ENCODE data around the gene PLOD1. TPM values are rescaled to one million over a fixed set of nuclear protein-coding genes. Genes with fewer than 3 reads are reported as not detected.
"Not testable (repeated sequence)": the region's sequence is repeated elsewhere in the genome, so short reads cannot be mapped to it uniquely, and the experiment has no call there.

Gene PLOD1
- total RNA-seq, 1 donor from 2014 or later: 173 TPM

DNA sequence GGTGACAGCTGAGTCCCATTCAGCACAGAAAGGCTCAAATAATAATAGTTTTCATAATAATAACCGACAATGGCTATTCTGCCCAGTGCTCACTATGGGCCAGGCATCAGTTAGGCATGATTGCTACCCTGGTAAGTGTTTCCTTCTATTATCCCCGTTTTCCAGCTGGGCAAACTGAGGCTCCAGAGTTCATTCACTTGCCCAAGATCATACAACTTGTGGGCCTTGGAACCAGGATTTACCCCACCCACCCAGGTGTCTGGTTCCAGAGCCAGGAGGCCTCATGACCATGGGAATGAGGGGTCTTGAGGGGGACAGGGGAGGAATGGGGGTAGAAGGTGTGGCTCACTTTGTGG, 518 bp downstream of the PLOD1 start:
- Mint-ChIP-seq H3K4me3 (ENCODE audit: unreplicated experiment) (peak overlapping the region; percentile 85), H3K9me3 (ENCODE audit: unreplicated experiment) (no peaks in the 10 kb centered on the region), H3K4me1 (ENCODE audit: unreplicated experiment) (peaks cover 19% of the 10 kb centered on the region), H3K36me3 (ENCODE audit: low read depth, unreplicated experiment) (no peaks in the 10 kb centered on the region), H3K27ac (ENCODE audit: unreplicated experiment) (no peak overlapping the region), H3K27me3 (ENCODE audit: unreplicated experiment) (peaks cover 3% of the 10 kb centered on the region)
- no peak for DNase-seq (ENCODE audit: low spot score)
- TF ChIP-seq, protein P1, sequence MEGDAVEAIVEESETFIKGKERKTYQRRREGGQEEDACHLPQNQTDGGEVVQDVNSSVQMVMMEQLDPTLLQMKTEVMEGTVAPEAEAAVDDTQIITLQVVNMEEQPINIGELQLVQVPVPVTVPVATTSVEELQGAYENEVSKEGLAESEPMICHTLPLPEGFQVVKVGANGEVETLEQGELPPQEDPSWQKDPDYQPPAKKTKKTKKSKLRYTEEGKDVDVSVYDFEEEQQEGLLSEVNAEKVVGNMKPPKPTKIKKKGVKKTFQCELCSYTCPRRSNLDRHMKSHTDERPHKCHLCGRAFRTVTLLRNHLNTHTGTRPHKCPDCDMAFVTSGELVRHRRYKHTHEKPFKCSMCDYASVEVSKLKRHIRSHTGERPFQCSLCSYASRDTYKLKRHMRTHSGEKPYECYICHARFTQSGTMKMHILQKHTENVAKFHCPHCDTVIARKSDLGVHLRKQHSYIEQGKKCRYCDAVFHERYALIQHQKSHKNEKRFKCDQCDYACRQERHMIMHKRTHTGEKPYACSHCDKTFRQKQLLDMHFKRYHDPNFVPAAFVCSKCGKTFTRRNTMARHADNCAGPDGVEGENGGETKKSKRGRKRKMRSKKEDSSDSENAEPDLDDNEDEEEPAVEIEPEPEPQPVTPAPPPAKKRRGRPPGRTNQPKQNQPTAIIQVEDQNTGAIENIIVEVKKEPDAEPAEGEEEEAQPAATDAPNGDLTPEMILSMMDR (IDR thresholded peaks at IDR 0.05; ENCODE audit: unreplicated experiment): no peak

DNA sequence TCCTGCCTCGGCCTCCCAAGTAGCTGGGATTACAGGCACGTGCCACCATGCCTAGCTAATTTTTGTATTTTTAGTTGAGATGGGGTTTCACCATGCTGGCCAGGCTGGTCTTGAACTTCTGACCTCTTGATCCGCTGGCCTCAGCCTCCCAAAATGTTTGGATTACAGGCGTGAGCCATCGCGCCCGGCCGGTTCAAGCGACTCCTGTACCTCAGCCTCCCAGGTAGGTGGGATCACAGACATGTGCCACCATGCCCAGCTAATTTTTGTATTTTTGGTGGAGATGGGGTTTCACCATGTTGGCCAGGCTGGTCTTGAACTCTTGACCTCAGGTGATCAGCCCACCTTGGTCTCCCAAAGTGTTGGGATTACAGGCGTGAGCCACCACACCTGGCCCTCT, 1.2 kb downstream of the PLOD1 start:
- DNase-seq (ENCODE audit: low spot score); H3K27me3 Mint-ChIP-seq (ENCODE audit: unreplicated experiment); H3K27ac Mint-ChIP-seq (ENCODE audit: unreplicated experiment); H3K9me3 Mint-ChIP-seq (ENCODE audit: unreplicated experiment); H3K36me3 Mint-ChIP-seq (ENCODE audit: low read depth, unreplicated experiment); H3K4me3 Mint-ChIP-seq (ENCODE audit: unreplicated experiment): not testable (repeated sequence)
- peaks cover 16% of the 10 kb centered on the region for H3K4me1 Mint-ChIP-seq (ENCODE audit: unreplicated experiment)

DNA sequence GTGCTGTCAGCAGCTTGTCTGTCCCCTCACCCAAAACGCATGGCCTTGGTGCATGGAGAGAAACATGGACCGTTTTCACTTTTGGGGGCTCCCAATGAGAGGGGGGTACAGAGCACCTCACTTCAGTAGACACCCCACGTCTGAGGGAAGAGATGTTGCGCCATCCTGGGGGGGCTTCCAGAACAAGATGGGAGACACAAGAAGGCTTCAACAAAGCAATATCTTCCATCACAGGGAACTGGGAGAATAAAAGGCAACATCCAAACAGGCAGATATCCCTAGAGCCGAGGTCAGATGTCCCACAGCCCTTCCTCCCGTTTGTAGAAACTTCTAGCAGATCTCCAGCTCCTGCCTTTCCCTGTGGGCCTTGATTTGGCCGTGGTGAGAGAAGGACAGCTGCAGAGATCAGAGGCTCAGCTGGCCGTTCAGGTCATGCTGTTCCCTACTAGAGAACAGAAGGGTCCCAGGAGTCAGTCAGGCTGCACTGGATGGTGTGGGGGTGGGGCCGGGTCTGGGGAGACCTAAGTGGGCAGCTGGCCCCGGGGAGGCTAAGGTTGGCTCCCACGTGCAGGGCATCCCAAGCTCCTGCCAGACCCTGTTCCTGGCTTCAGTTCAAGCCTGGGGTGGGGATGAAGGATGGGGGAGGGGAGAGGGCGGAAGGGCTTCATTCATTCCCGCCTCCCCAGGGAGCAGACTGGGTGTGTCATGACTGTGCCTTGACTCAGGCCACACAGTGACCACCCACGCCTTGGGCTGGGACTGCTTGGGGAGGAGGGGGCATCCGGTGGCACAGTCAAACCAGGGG, 4.4 kb downstream of the PLOD1 start:
- Mint-ChIP-seq H3K27me3 (ENCODE audit: unreplicated experiment) (no peaks in the 10 kb centered on the region), H3K9me3 (ENCODE audit: unreplicated experiment) (no peaks in the 10 kb centered on the region), H3K36me3 (ENCODE audit: low read depth, unreplicated experiment) (no peaks in the 10 kb centered on the region), H3K27ac (ENCODE audit: unreplicated experiment) (no peak overlapping the region), H3K4me3 (ENCODE audit: unreplicated experiment) (no peak overlapping the region), H3K4me1 (ENCODE audit: unreplicated experiment) (peaks cover 11% of the 10 kb centered on the region)
- no peak for DNase-seq (ENCODE audit: low spot score)
- TF ChIP-seq, protein P1 (IDR thresholded peaks at IDR 0.05; ENCODE audit: unreplicated experiment): no peak

DNA sequence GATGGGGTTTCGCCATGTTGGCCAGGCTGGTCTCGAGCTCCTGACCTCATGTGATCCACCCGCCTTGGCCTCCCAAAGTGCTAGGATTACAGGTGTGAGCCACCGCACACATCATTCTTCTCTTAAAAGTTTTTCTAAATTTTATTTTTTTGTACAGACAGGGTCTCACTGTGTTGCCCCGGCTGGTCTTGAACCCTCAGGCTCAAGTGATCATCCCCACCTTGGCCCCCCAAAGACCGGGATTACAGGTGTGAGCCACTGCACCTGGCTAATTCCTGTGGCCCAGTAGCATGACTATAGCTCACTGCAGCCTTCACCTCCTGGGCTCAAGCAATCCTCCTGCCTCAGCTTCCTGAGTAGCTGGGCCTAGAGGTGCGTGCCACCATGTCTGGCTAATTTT, 5.3 kb downstream of the PLOD1 start:
- H3K36me3 Mint-ChIP-seq (ENCODE audit: low read depth, unreplicated experiment); H3K27me3 Mint-ChIP-seq (ENCODE audit: unreplicated experiment); H3K4me3 Mint-ChIP-seq (ENCODE audit: unreplicated experiment); H3K9me3 Mint-ChIP-seq (ENCODE audit: unreplicated experiment); H3K27ac Mint-ChIP-seq (ENCODE audit: unreplicated experiment); DNase-seq (ENCODE audit: low spot score): not testable (repeated sequence)
- H3K4me1 Mint-ChIP-seq (ENCODE audit: unreplicated experiment): peaks cover 14% of the 10 kb centered on the region

DNA sequence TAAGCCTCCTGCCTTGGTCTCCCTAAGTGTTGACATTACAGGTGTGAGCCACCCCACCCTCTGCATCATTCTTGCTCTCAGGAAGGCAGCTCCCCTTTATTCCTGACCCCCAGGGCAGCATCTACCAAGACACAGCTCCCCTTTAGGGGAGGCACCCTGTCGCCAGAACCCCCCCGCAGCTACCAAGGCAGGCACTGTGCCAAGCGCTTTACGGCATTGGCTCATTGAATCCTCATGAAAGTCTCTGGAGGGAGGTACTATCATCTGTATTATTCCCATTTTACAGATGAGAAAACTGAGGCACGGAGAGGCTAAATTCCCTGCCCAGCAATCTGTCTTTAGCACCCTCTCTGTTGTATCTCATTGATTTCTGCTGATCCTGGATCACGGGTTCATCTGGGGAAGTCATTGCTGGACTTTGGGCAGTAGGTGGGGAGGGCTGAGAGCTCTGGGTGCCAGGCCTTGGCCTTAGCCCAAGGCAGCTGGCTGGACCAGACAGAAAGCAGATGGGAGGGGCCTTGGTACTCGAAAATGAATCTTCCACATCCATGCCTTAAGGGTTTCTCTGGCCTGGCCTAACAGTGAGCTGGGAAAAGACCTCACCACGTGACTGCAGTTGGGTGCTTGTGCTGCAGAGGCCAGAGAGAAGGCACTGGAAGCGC, 5.9 kb downstream of the PLOD1 start:
- Mint-ChIP-seq H3K27me3 (ENCODE audit: unreplicated experiment) (no peaks in the 10 kb centered on the region), H3K4me1 (ENCODE audit: unreplicated experiment) (peaks cover 14% of the 10 kb centered on the region), H3K4me3 (ENCODE audit: unreplicated experiment) (no peak overlapping the region), H3K36me3 (ENCODE audit: low read depth, unreplicated experiment) (no peaks in the 10 kb centered on the region), H3K27ac (ENCODE audit: unreplicated experiment) (no peak overlapping the region), H3K9me3 (ENCODE audit: unreplicated experiment) (no peaks in the 10 kb centered on the region)
- DNase-seq (ENCODE audit: low spot score): no peak
- TF ChIP-seq, protein P1 (IDR thresholded peaks at IDR 0.05; ENCODE audit: unreplicated experiment): no peak

DNA sequence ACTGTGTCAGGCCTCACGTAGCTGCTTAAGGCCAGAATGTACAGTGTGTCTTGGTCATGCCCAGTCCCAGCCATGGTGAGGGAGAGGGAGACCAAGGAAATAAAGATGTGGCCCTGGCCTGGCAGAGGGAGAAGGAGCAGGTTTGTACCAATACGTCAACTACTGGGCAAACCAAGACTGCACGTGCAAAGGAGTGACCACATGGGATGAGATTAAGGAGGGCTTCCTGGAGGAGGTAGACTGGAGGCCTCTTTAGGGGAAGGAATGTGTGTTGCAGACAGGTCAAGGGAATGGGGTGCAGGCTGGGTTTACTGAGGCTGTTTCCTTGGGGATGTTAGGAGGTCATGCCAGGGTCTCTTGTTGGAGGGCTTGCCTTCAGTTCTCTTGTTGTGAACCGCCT, 7.8 kb downstream of the PLOD1 start:
- no peak for DNase-seq (ENCODE audit: low spot score)
- Mint-ChIP-seq H3K36me3 (ENCODE audit: low read depth, unreplicated experiment) (peaks cover 7% of the 10 kb centered on the region), H3K4me3 (ENCODE audit: unreplicated experiment) (no peak overlapping the region), H3K27ac (ENCODE audit: unreplicated experiment) (no peak overlapping the region), H3K9me3 (ENCODE audit: unreplicated experiment) (no peaks in the 10 kb centered on the region), H3K4me1 (ENCODE audit: unreplicated experiment) (peaks cover 9% of the 10 kb centered on the region), H3K27me3 (ENCODE audit: unreplicated experiment) (no peaks in the 10 kb centered on the region)
- TF ChIP-seq, protein P1 (IDR thresholded peaks at IDR 0.05; ENCODE audit: unreplicated experiment): no peak

Data from endothelial cell (in vitro differentiated cells).